HG03378 (cell line): ENCODE measurements around the gene ADGRE1.

Experiments
- ATAC-seq: cut with Tn5 transposase; IDR thresholded peaks from one replicate; pipeline ENCODE4 v1.9.1; 2021; ENCODE audit warnings: mild to moderate bottlenecking, moderate library complexity; ENCODE audit not compliant: unreplicated experiment

Gene ADGRE1

GRCh38 chr19:6955082-6955481 is 67.7 kb downstream of the ADGRE1 start:
- no peak for ATAC-seq

- ATAC-seq = no peak
These were observed 69.2 kb downstream of the ADGRE1 start for GRCh38 chr19:6956573-6956972.

GRCh38 chr19:6958791-6959190 is 71.4 kb downstream of the ADGRE1 start:
- no peak for ATAC-seq

- no peak for ATAC-seq
These were observed 76.0 kb downstream of the ADGRE1 start for GRCh38 chr19:6963244-6963852.

- ATAC-seq = no peak
These were observed 76.6 kb downstream of the ADGRE1 start for GRCh38 chr19:6963937-6964336.

GRCh38 chr19:6967967-6968366 is 80.6 kb downstream of the ADGRE1 start:
- no peak for ATAC-seq

- no peak for ATAC-seq
These were observed 82.1 kb downstream of the ADGRE1 start for GRCh38 chr19:6969490-6969889.

- ATAC-seq = no peak
These were observed 82.6 kb downstream of the ADGRE1 start for GRCh38 chr19:6970021-6970420.

GRCh38 chr19:6970443-6970842 is 83.1 kb downstream of the ADGRE1 start:
- no peak for ATAC-seq

- ATAC-seq = no peak
These were observed 84.0 kb downstream of the ADGRE1 start for GRCh38 chr19:6971366-6971765.

- no peak for ATAC-seq
These were observed 88.8 kb downstream of the ADGRE1 start for GRCh38 chr19:6976197-6976596.

GRCh38 chr19:6979399-6979798 is 92.0 kb downstream of the ADGRE1 start:
- ATAC-seq = no peak

GRCh38 chr19:6983448-6983847 is 96.1 kb downstream of the ADGRE1 start:
- no peak for ATAC-seq

GRCh38 chr19:6987850-6988249 is 100.5 kb downstream of the ADGRE1 start:
- ATAC-seq = no peak

- no peak for ATAC-seq
These were observed 100.9 kb downstream of the ADGRE1 start for GRCh38 chr19:6988257-6988656.
